ENCODE data around the gene BRME1.

BRME1 gene
- 1.3 to 1.9 reads per million in 2 donors for total RNA-seq

GRCh38 chr19:13905634-13906520, at the start of gene BRME1, which contains the start of gene CC2D1A:
Gene BRME1, minus strand, starts transcription at chr19:13906117. Its CDS starts 1,225 bp downstream, at chr19:13904892.
Gene CC2D1A, plus strand, starts transcription at chr19:13906201. Its CDS starts 241 bp downstream, at chr19:13906442.
- peak; percentile 91 for DNase-seq

DNA sequence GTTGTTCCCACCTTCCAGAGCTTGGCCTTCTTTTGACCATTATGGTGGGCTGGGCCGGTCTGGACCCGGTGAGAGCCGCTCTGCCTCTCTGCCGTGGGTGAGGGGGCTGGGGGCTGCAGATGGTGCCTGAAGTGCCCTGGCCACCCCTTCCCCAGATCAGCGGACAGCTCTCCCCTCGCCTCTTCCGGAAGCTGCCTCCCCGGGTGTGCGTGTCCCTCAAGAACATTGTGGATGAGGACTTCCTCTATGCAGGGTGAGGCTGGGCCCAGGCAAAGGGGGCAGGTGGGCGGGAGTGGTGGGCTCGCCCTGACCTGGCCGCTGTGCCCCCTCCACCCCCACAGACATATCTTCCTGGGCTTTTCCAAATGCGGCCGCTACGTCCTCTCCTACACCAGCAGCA, 48.3 kb upstream of the BRME1 start:
- DNase-seq, result no peak

DNA sequence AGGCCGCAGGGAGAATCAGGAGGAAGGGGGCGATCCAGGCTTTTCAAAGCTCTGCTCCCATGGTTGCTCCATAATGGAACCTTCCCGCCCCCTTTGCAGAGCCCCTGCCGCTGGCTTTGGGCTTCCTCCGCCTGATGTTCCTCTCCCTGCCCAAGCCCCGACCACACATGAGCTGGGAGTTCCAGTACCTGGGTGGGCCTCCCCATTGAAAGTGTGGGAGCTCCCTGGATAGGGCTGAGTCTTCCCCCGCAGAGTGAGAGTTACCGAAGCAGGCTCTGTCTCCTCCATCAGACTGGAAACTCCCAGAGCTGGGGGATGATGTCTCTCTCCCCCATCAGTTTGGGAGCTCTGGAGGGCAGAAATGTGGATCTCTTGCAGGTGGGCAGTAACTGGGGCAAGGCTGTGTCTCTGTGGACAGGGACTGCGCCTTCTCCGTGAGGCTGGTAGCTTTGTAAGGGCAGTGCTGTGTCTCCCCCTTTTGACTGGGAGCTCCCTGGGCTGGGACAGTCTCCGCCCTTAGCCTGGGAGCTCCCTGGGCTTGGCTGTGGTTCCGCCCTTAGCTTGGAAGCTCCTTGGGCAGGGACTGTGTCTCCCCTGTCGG, 47.1 kb upstream of the BRME1 start:
- DNase-seq, result no peak

DNA sequence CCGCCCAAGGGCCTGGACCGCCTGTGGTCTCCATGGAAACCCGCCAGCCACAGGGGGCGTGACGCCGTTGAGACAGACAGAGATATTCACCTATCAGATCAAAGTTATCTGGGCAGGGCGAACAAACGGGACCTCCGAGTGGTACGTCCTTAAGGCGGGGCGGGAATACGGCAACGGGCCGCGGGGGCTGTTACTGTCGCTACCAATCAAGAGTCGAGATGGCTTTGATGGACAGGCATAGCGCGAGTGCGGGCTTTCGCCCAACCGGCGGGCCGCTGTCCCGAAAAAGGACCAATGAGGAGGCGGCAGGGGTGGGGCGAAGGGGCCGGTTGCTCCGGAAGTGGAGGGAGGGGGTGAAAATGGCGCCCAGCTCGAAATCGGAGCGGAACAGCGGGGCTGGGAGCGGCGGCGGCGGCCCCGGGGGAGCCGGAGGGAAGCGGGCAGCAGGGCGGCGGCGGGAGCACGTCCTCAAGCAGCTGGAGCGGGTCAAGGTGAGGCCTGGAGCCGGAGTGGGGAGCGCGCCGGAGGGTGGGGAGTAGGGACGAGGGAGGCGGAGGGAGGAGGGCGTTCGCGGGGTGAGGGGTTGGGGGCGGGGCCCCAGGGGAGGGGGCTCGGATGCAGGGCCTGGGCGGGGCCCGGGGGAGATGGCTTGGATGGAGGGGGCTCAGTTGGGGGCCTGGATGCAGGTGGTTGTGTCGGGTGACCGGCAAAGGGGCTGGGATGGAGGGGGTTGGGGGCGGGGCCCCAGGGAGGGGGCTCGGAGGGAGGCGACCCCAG, 46.4 kb upstream of the BRME1 start, which contains the start of gene DCAF15:
Gene DCAF15, plus strand, starts transcription at position 356 of the 777 bp plus-strand sequence. Its CDS starts 4 bp downstream, at position 360.
- peak; percentile 96 for DNase-seq

DNA sequence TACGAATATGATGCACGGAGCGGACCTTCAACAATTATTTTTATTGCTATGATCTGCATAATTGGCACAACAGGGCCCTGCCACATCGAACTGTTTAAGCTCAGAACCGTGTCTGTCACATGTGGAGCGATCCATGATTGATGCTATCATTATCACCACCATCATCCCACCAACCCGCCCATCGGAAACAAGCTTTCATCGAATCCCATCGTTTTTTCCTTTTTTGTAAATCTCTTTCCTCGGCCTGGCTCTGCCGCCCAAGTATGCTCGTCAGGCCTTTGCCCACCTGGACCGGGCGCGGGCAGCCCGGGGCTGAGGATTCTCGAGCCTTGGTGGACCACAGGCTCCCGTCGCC, 45.9 kb upstream of the BRME1 start:
- no peak for DNase-seq

DNA sequence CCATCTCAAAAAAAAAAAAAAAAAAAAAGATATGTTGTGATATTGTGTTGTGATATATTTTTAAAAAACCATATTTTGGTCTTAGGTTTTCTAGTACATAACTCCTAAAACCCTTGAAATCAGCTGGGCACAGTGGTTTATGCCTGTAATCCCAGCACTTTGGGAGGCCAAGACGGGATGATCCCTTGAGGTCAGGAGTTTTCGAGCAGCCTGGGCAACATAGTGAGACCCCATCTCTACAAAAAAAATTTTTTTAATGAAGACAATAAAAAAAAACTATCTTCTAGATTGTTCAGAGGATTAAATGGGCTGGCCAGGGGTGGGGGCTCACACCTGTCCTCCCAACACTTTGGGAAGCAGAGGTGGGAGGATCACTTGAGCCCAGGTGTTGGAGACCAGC, 45.1 kb upstream of the BRME1 start:
- no peak for DNase-seq

GRCh38 chr19:13946414-13946813, 40.5 kb upstream of the BRME1 start:
- DNase-seq, result no peak

GRCh38 chr19:13942023-13942684, 36.2 kb upstream of the BRME1 start:
- no peak for DNase-seq

GRCh38 chr19:13938301-13939064, 32.6 kb upstream of the BRME1 start, which contains the start of gene PODNL1:
Gene PODNL1, minus strand, starts transcription at chr19:13938417. Its CDS starts 236 bp downstream, at chr19:13938181.
- no peak for DNase-seq

GRCh38 chr19:13937479-13938300, 31.8 kb upstream of the BRME1 start:
- no peak for DNase-seq

DNA sequence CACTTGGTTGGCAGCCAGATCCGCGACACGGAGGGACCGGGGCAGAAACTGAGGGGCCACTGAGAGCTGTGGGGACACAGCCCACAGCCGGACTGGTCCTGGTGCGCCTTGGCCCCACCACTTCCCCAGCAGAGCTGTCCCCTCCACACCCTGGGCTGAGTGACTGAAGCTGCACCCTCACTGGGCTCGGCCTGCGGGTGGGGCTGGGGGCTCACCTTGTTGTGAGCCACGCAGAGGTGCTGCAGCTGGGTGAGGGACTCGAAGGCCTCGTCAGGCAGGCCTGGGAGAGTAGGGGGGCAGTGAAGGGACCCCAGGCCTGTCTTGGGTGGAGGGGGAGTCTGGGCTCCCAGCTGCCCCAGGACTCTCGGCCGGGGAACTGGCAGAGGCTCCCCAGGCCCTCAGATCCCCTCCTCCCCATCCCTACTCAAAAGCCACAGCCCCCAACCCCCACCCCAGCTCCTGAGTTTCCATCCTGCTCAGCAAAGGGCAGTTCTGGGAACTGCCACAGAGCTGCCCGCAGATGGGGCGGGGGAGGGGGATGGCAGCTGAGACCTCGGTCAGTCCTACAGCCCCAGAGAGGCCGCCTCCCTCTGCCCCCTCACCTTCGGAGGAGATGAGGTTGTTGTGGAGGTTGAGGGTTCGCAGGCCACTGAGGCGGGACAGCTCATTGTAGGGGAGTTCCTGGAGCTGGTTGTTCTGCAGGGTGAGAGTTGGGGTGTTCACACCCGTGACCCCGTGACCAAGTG, 30.0 kb upstream of the BRME1 start:
- no peak for DNase-seq

- no peak for DNase-seq
These were observed 28.8 kb upstream of the BRME1 start for GRCh38 chr19:13934785-13935109.

- DNase-seq, result no peak
These were observed 27.0 kb upstream of the BRME1 start for GRCh38 chr19:13932911-13933393.

DNA sequence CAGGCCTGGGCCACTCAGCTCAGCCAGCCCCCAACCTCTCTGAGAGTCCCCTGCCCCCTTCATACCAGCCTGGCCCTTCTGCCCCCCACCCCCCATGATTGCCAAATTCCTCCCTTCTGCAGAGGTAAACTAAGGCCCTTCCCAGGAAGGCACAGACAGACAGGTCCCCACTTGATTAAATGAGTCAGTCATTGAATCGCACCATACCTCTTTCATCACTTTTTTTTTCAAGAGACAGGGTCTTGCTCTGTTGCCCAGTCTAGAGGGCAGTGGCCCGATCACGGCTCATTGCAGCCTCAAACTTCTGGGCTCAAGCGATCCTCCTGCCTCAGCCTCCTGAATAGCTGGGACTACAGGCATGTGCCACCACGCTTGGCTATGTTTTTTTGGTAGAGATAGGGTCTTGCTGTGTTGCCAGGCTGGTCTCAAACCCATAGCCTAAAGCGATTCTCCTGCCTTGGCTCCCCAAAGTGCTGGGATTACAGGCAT, 26.3 kb upstream of the BRME1 start:
- no peak for DNase-seq

DNA sequence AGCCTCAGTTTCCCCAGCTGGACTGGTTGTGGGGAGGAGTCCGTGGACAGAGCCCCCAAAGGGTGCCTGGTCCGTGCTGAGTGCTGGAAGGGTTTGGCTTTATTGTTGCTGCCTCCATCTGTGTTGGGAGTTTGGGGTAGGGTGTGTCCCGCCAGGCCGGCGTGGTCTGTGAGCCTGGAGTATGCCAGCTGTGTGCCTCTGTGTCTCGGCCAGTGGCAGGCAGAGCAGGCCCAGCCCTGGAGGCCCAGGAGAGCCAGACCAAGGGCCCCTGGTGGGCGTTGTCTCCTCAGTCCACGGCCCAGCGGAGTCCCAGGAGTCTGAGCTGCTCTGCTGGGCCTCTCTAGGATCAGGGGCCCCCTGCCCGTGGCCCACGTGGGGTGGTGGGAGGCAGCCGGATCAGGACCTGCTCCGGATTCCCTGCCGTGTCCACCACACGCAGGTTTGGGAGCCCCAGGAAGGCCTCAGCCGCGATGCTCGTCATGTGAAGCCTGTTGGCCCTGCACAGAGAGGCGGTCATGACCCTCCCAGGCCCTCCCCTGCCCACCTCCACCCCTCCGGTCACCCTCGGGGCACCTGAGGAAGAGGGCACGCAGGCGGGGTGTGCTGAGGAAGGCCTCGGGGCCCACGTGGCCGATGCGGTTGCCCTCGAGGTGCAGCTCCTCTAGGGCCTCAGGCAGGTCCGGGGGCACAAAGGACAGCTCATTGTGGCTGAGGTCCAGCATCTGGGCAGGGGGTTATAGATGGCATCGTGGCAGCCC, 25.7 kb upstream of the BRME1 start:
- DNase-seq, result no peak

DNA sequence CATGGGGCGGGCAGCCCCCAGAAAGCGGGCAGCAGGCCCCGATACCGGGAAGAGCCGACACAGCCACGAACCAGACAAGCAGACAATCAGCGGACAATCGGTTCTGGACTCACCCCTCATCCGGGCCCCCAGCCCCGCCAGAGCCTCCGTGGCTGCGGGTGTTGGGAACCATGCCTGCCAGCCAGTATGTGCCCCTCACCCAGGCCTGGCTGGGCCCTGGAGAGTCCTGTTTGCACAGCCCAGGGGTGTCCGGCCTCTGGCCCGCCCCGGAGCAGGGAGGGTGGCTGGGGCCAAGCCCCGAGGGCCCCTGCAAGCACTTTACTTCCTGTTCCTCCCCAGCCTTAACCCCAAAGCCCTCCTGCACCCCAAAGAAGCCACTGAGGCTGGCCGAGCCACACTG, 24.5 kb upstream of the BRME1 start:
- no peak for DNase-seq

- no peak for DNase-seq
These were observed 24.0 kb upstream of the BRME1 start for GRCh38 chr19:13929956-13930355.

DNA sequence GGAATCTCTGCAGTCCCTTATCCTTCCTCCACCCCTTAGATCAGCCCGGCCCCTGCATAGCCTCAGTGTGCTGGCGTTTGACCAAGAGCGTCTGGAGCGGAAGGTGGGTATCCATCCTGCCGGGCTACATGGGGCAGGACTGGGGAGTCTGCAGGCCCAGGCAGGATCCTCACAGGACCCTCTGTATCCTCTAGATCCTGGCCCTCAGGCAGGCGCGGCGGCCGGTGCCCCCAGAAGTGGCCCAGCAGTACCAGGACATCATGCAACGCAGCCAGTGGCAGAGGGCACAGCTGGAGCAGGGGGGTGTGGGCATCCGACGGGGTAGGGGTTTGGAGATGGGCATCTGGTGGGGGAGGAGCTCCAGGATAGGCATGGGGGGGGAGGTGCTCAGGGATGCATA, 23.4 kb upstream of the BRME1 start:
- no peak for DNase-seq

DNA sequence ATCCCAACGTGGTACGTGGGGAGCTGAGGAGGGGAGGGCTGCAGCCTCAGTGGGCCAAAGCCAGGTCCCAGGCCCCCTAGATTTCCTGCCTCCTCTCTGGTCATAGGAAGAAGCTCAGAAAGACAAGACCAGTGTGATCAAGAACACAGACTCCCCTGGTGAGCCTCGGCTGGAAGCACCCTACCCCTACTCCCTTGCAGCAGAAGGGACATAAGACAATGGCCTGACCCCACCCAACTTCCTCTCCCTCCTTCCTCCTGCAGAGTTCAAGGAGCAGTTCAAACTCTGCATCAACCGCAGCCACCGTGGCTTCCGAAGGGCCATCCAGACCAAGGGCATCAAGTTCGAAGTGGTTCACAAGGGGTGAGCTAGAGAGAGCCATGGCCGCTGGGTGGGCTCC, 20.8 kb upstream of the BRME1 start:
- DNase-seq, result no peak

Measured in T-helper 9 cell (primary cell).